Measurements from ENCODE around the gene TRMT2B.

Gene TRMT2B

GRCh38 chrX:100979881-100980607 lies 71.9 kb downstream of the TRMT2B start (continued):
- TF ChIP-seq PATZ1 (tag by site-specific recombination; IDR thresholded peaks at IDR 0.05) (no peak), ZNF629 (tag by site-specific recombination; IDR thresholded peaks at IDR 0.05) (no peak)

- TF ChIP-seq ZNF529 (tag by site-specific recombination; IDR thresholded peaks at IDR 0.05; ENCODE audit: insufficient replicate concordance) (no peak), ZNF311 (tag by site-specific recombination; IDR thresholded peaks at IDR 0.05; ENCODE audit: borderline replicate concordance) (no peak), TRIM28 (IDR thresholded peaks at IDR 0.05; ENCODE audit: borderline replicate concordance, low read length) (no peak), PBX3 (CRISPR knock-in tag; IDR thresholded peaks at IDR 0.05) (no peak), WT1 (tag by site-specific recombination; IDR thresholded peaks at IDR 0.05) (no peak)
- POLR2A ChIA-PET = no interaction called here
- Histone ChIP-seq H3K4me1 (ENCODE audit: control insufficient read depth, insufficient read depth, low read length) (no peaks in the 10 kb centered on the region), H3K27ac (ENCODE audit: extremely low read depth, low read depth, low read length) (no peak overlapping the region), H3K9me3 (ENCODE audit: control insufficient read depth, insufficient read depth, low read depth, low read length) (no peaks in the 10 kb centered on the region), H3K4me3 (ENCODE audit: low read depth, low read length) (no peak overlapping the region), H3K36me3 (ENCODE audit: control insufficient read depth in 2 of 2, insufficient read depth in 1 of 2, low read length in 2 of 2) (no peaks in the 10 kb centered on the region)
- CTCF ChIA-PET = no interaction called here
Observed at GRCh38 chrX:100976211-100976610, 75.7 kb downstream of the TRMT2B start.

- H3K4me1 ChIP-seq (ENCODE audit: control insufficient read depth, insufficient read depth, low read length) = no peaks in the 10 kb centered on the region
- H3K9me3 ChIP-seq (ENCODE audit: control insufficient read depth, insufficient read depth, low read depth, low read length) = no peaks in the 10 kb centered on the region
- TF ChIP-seq ZNF626 (tag by site-specific recombination; IDR thresholded peaks at IDR 0.05) (no peak), SP2 (tag by site-specific recombination; IDR thresholded peaks at IDR 0.05) (no peak), REST (tag by site-specific recombination; IDR thresholded peaks at IDR 0.05) (no peak), ZNF558 (tag by site-specific recombination; IDR thresholded peaks at IDR 0.05) (no peak), ZNF645 (tag by site-specific recombination; IDR thresholded peaks at IDR 0.05) (no peak)
- H3K4me3 ChIP-seq (ENCODE audit: low read depth, low read length) = no peak overlapping the region
- H3K27ac ChIP-seq (ENCODE audit: extremely low read depth, low read depth, low read length) = no peak overlapping the region
- H3K36me3 ChIP-seq (ENCODE audit: control insufficient read depth in 2 of 2, insufficient read depth in 1 of 2, low read length in 2 of 2) = no peaks in the 10 kb centered on the region
- CTCF ChIA-PET = interaction anchor here (0.6 kb wide), 1 partner anchor 10 kb away, joined by 3 read pairs; no protein-coding TSS in a partner anchor
- POLR2A ChIA-PET = no interaction called here
Observed at GRCh38 chrX:100975212-100975611, 76.7 kb downstream of the TRMT2B start.

All from HEK293 (cell line).